HepG2 (cell line): ENCODE results near the gene SLCO2A1. TPM values are rescaled to one million over a fixed set of nuclear protein-coding genes. Genes with fewer than 3 reads are reported as not detected.

ENCODE experiments used
- ATAC-seq: fragments of 200-7000 bp; cut with Tn5 transposase; 3 replicates; pipeline ENCODE4 v1.9.1; 2020; ENCODE audit warnings: mild to moderate bottlenecking, moderate library complexity
- BruUV-seq: library from RNA; stranded (reverse); fragments of 400-500 nt; replicated peaks from 2 replicates; lab custom pipeline; 2021; lab: Mats Ljungman, UMichigan
- CTCF ChIA-PET: fragments of 300-600 bp; formaldehyde crosslinking; extraction: SDS; loops from one replicate; lab custom pipeline; 2021; ENCODE audit warnings: low total read pairs, inconsistent platforms, low intra/inter-chr PET ratio; lab: Yijun Ruan, JAX
- POLR2A ChIA-PET: fragments of 350-600 bp; sonication (Branson Sonifier 250); formaldehyde crosslinking; loops from one replicate; lab custom pipeline; 2020; ENCODE audit warnings: antibody characterized with exemption, inconsistent platforms; lab: Yijun Ruan, JAX
- DNase-seq: peaks from one replicate; pipeline ENCODE4 v3.0.0-alpha.2; 2015; ENCODE audit warnings: low spot score
- FAIRE-seq: peaks from 3 replicates; lab custom pipeline; 2011; peaks lifted over from hg19 to GRCh38; lab: Jason Lieb, UNC
- H2AFZ ChIP-seq: one replicate; pipeline ENCODE4 v1.6.1; 2011; ENCODE audit warnings: low read length, inconsistent platforms
- H3K27ac ChIP-seq: fragments of 300-600 bp; 3 replicates; pipeline ENCODE4 v1.8.0; 2011; ENCODE audit warnings: mixed run types, mild to moderate bottlenecking, mixed read lengths, low read length, inconsistent platforms; ENCODE audit not compliant: insufficient read depth; ENCODE audit errors: extremely low read length
- H3K27me3 ChIP-seq, 2 experiments: fragments of 200-600 bp in 1 of 2; 2 replicates in 1 of 2; 3 replicates in 1 of 2; pipeline versions ENCODE4 v1.6.0 to v1.8.0; 2011; ENCODE audit warnings: low read length in 2 of 2, mild to moderate bottlenecking in 2 of 2, moderate library complexity in 2 of 2, inconsistent platforms in 1 of 2; ENCODE audit not compliant: insufficient read depth in 2 of 2, control insufficient read depth in 1 of 2
- H3K36me3 ChIP-seq, 2 experiments: fragments of 200-600 bp in 1 of 2; replicated peaks in 1 of 2; 2 replicates in 1 of 2; 3 replicates in 1 of 2; pipeline versions ENCODE4 v1.5.1 to v1.8.0; 2011; ENCODE audit warnings: low read length in 2 of 2, inconsistent platforms in 1 of 2; ENCODE audit not compliant: insufficient read depth in 2 of 2, control insufficient read depth in 1 of 2
- H3K4me1 ChIP-seq: 2 replicates; pipeline ENCODE4 v1.5.1; 2012; ENCODE audit warnings: low read length, inconsistent platforms; ENCODE audit not compliant: insufficient read depth
- H3K4me2 ChIP-seq: 2 replicates; pipeline ENCODE4 v1.6.0; 2011; ENCODE audit warnings: low read depth, low read length, inconsistent platforms
- H3K4me3 ChIP-seq, 3 experiments: fragments of 200-600 bp in 1 of 3; sonication (generic), shearing (Covaris generic) in 1 of 3; replicated peaks in 1 of 3; 2 replicates each; pipeline ENCODE4 v1.5.1; 2011 to 2016; ENCODE audit warnings: low read length in 3 of 3, inconsistent platforms in 2 of 3, low read depth in 2 of 3, mild to moderate bottlenecking in 2 of 3, control low read depth in 1 of 3, mixed read lengths in 1 of 3; ENCODE audit not compliant: insufficient read depth in 1 of 3
- H3K79me2 ChIP-seq: one replicate; pipeline ENCODE4 v1.6.1; 2011; ENCODE audit warnings: low read length, inconsistent platforms; ENCODE audit not compliant: insufficient read depth
- H3K9ac ChIP-seq: 2 replicates; pipeline ENCODE4 v1.6.0; 2011; ENCODE audit warnings: mild to moderate bottlenecking, low read depth, low read length, inconsistent platforms; ENCODE audit not compliant: insufficient read depth
- H3K9me3 ChIP-seq: 2 replicates; pipeline ENCODE4 v1.5.1; 2012; ENCODE audit warnings: mild to moderate bottlenecking, low read length
- H4K20me1 ChIP-seq: 2 replicates; pipeline ENCODE4 v1.6.0; 2011; ENCODE audit warnings: inconsistent platforms, mild to moderate bottlenecking, low read length, moderate library complexity; ENCODE audit not compliant: insufficient read depth
- ATF5 ChIP-seq: sonication (generic); formaldehyde crosslinking; IDR thresholded peaks from 2 replicates; pipeline ENCODE4 v1.4.0; 2020; ENCODE audit warnings: mild to moderate bottlenecking, low read depth, missing genetic modification reagents
- MATR3 ChIP-seq: sonication (generic); formaldehyde crosslinking; IDR thresholded peaks from 2 replicates; pipeline ENCODE4 v1.4.0; 2020; ENCODE audit warnings: missing genetic modification reagents
- NFE2 ChIP-seq: sonication (generic); formaldehyde crosslinking; IDR thresholded peaks from 2 replicates; pipeline ENCODE4 v1.4.0; 2020; ENCODE audit warnings: missing genetic modification reagents
- ZBTB7A ChIP-seq: sonication (generic); formaldehyde crosslinking; IDR thresholded peaks from 2 replicates; pipeline ENCODE4 v1.8.0; 2022; ENCODE audit warnings: mild to moderate bottlenecking, missing genetic modification reagents
- WGBS: methylation state at CpG from one replicate; pipeline ENCODE4 v1.1.6; 2017; ENCODE audit warnings: low lambda C conversion rate; 5-methylcytosine and 5-hydroxymethylcytosine counted together
- in situ Hi-C: cut with HindIII; loops from 2 replicates; pipeline ENCODE4 v1.10.0; 2017; ENCODE audit warnings: low pct_unique_long_range_greater_than_20kb; ENCODE audit not compliant: extremely low pct_ligation_motif_present
- intact Hi-C: fragments of 100-400 bp; cut with micrococcal nuclease; formaldehyde crosslinking; loops from one replicate; pipeline ENCODE4 v1.10.0; 2022; ENCODE audit not compliant: unreplicated experiment
- polyA plus RNA-seq, 8 experiments: library from polyadenylated mRNA; depleted of rRNA in 3 of 8; stranded (reverse) in 7 of 8; unstranded in 1 of 8; fragments of >200 nt; fragmentation: Illumina TruSeq in 4 of 8; extraction: Trizol in 4 of 8; gene quantifications; 2 replicates each; pipeline versions ENCODE4 v1.2.1 to v1.2.3, GENCODE V29; 2011 to 2016; ENCODE audit warnings: low read depth in 4 of 8, missing spikeins in 1 of 8, mixed read lengths in 1 of 8; ENCODE audit not compliant: insufficient read depth in 1 of 8
- total RNA-seq, 5 experiments: library from RNA; depleted of rRNA; stranded (reverse); fragments of >200 nt; fragmentation: Illumina TruSeq; extraction: Trizol; gene quantifications; 2 replicates each; pipeline ENCODE4 v1.2.3, GENCODE V29; 2016; ENCODE audit warnings: low read depth in 1 of 5
- TF ChIP-seq, protein P1 (sequence below): fragments of 450-650 bp; IDR thresholded peaks from 2 replicates; pipeline ENCODE4 v1.6.1; 2017

Gene SLCO2A1
- total and polyA plus RNA-seq, 2 of the 13 experiments (the other 11 are each of a cell fraction or from before 2014, with no cell fraction given) = 0.04 TPM; not detected in 1

DNA sequence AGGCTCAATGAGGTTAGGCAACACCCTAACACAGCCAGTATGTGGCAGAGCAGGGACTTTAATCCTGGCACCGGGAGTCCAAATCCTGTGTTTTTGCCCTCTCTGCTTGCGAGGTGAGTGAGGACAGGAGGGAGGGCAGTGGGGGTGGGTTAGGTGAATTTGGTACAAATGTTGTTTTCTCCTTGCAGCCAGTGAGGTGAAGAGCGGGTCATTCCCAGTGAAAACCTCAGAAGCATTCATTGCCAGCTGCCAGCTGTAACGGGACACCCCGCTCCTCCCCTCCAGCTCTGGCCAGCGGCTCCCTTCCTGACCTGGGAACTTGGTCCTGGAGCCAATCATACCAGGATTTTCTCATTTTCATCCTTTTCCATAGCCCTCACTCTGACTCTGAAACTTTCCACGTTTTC, 88.3 kb downstream of the SLCO2A1 start (continued):
- TF ChIP-seq ATF5 (CRISPR knock-in tag) (no peak), NFE2 (CRISPR knock-in tag) (no peak), MATR3 (CRISPR knock-in tag) (no peak)

GRCh38 chr3:133940536-133940935, 89.2 kb downstream of the SLCO2A1 start:
- CTCF ChIA-PET = no interaction called here
- Histone ChIP-seq H2AFZ (no peak overlapping the region), H3K4me1 (no peaks in the 10 kb centered on the region), H3K79me2 (no peaks in the 10 kb centered on the region)
- POLR2A ChIA-PET = no interaction called here
- FAIRE-seq = no peak
- no TSS peak for BruUV-seq
- no peak for DNase-seq
- no peak for TF ChIP-seq ZBTB7A (CRISPR knock-in tag)
- TF ChIP-seq, protein P1, sequence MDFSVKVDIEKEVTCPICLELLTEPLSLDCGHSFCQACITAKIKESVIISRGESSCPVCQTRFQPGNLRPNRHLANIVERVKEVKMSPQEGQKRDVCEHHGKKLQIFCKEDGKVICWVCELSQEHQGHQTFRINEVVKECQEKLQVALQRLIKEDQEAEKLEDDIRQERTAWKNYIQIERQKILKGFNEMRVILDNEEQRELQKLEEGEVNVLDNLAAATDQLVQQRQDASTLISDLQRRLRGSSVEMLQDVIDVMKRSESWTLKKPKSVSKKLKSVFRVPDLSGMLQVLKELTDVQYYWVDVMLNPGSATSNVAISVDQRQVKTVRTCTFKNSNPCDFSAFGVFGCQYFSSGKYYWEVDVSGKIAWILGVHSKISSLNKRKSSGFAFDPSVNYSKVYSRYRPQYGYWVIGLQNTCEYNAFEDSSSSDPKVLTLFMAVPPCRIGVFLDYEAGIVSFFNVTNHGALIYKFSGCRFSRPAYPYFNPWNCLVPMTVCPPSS = no peak
- TF ChIP-seq, all 625 proteins: peak for 0
- Histone ChIP-seq H3K27me3 (peaks cover 4 to 43% of the 10 kb centered on the region in 2 experiments; a peak in 3 of 5 replicates), H3K4me2 (no peak overlapping the region), H4K20me1 (no peaks in the 10 kb centered on the region), H3K36me3 (no peaks in the 10 kb centered on the region), H3K27ac (no peak overlapping the region), H3K9me3 (no peaks in the 10 kb centered on the region), H3K4me3 (no peak overlapping the region), H3K9ac (no peak overlapping the region)
- no peak for ATAC-seq
- in situ Hi-C loops = no loop called here
- intact Hi-C loops = no loop called here
- 42% methylated on average over 7 of the region's 10 CpGs for WGBS
